HCT116 (cell line): ENCODE results near the gene TMEM232. TPM values are rescaled to one million over a fixed set of nuclear protein-coding genes. Genes with fewer than 3 reads are reported as not detected.

Source experiments
- ATAC-seq: fragments of 200-7000 bp; cut with Tn5 transposase; 2 replicates; pipeline ENCODE4 v1.9.1; 2020; ENCODE audit warnings: mild to moderate bottlenecking, moderate library complexity
- BruUV-seq: library from RNA; stranded (reverse); fragments of 400-500 nt; replicated peaks from 2 replicates; lab custom pipeline; 2021; lab: Mats Ljungman, UMichigan
- CTCF ChIA-PET: fragments of 300-600 bp; sonication (Branson Sonifier 250); formaldehyde crosslinking; loops from one replicate; lab custom pipeline; 2021; ENCODE audit warnings: antibody characterized with exemption; lab: Charles Lee
- POLR2A ChIA-PET: fragments of 300-600, 350-600 bp; sonication (Branson Sonifier 250); formaldehyde crosslinking; loops from one replicate; lab custom pipeline; 2021; ENCODE audit warnings: antibody characterized with exemption; lab: Charles Lee
- RAD21 ChIA-PET, 2 experiments: fragments of 300-600 bp; sonication (Branson Sonifier 250); formaldehyde crosslinking; loops; one replicate each; lab custom pipeline; 2023; ENCODE audit warnings: low total read pairs in 2 of 2; ENCODE audit not compliant: uncharacterized antibody in 2 of 2, unreplicated experiment in 2 of 2, low non-redundant PET in 1 of 2; lab: Charles Lee
- DNase-seq: peaks from one replicate; pipeline ENCODE4 v3.0.0-alpha.2; 2010; ENCODE audit warnings: low read depth, low spot score
- H2AFZ ChIP-seq: fragments of 200-600 bp; shearing (Covaris generic), sonication (generic); 2 replicates; pipeline ENCODE4 v1.6.1; 2017; ENCODE audit warnings: low read depth, mixed run types, mixed read lengths, antibody characterized with exemption, low read length; ENCODE audit not compliant: poor library complexity, severe bottlenecking
- H3K27ac ChIP-seq: 2 replicates; pipeline ENCODE4 v1.5.1; 2012; ENCODE audit warnings: low read depth, low read length
- H3K27me3 ChIP-seq: fragments of 200-600 bp; sonication (generic); 2 replicates; pipeline ENCODE4 v1.6.1; 2016; ENCODE audit warnings: mixed run types, low read length, mixed read lengths; ENCODE audit not compliant: insufficient read depth
- H3K36me3 ChIP-seq, 2 experiments: fragments of 200-500 bp in 1 of 2; fragments of 200-600 bp in 1 of 2; sonication (Bioruptor generic) in 1 of 2; sonication (generic) in 1 of 2; 2 replicates each; pipeline versions ENCODE4 v1.5.1 to v1.6.1; 2014 to 2016; ENCODE audit warnings: low read length in 2 of 2, inconsistent platforms in 1 of 2, mixed read lengths in 1 of 2, mixed run types in 1 of 2; ENCODE audit not compliant: insufficient read depth in 2 of 2, control insufficient read depth in 1 of 2
- H3K4me1 ChIP-seq, 2 experiments: fragments of 200-600 bp in 1 of 2; sonication (generic) in 1 of 2; 2 replicates each; pipeline versions ENCODE4 v1.5.1 to v1.6.1; 2012 to 2017; ENCODE audit warnings: low read length in 2 of 2, inconsistent platforms in 1 of 2, mild to moderate bottlenecking in 1 of 2, mixed read lengths in 1 of 2, mixed run types in 1 of 2, moderate library complexity in 1 of 2; ENCODE audit not compliant: insufficient read depth in 2 of 2, control insufficient read depth in 1 of 2
- H3K4me2 ChIP-seq: fragments of 200-600 bp; sonication (generic); 2 replicates; pipeline ENCODE4 v1.6.1; 2017; ENCODE audit warnings: mixed run types, low read length, mixed read lengths
- H3K4me3 ChIP-seq, 2 experiments: fragments of 200-600 bp in 1 of 2; sonication (generic) in 1 of 2; replicated peaks in 1 of 2; 2 replicates each; pipeline ENCODE4 v1.5.1; 2011 to 2016; ENCODE audit warnings: low read length in 2 of 2, control low read depth in 1 of 2, low read depth in 1 of 2, mild to moderate bottlenecking in 1 of 2, mixed read lengths in 1 of 2, mixed run types in 1 of 2
- H3K79me2 ChIP-seq: fragments of 200-600 bp; sonication (generic); 2 replicates; pipeline ENCODE4 v1.6.1; 2017; ENCODE audit warnings: mild to moderate bottlenecking, mixed run types, low read length, moderate library complexity, mixed read lengths; ENCODE audit not compliant: insufficient read depth
- H3K9ac ChIP-seq: fragments of 200-600 bp; sonication (generic); 2 replicates; pipeline ENCODE4 v1.6.1; 2016; ENCODE audit warnings: low read length, mixed read lengths
- H3K9me2 ChIP-seq: fragments of 200-600 bp; sonication (generic), shearing (Covaris generic); 2 replicates; pipeline ENCODE4 v1.6.1; 2017; ENCODE audit warnings: mixed run types, mild to moderate bottlenecking, moderate library complexity; ENCODE audit not compliant: insufficient read depth
- H3K9me3 ChIP-seq, 2 experiments: fragments of 200-500 bp in 1 of 2; fragments of 200-600 bp in 1 of 2; sonication (Bioruptor generic) in 1 of 2; sonication (generic) in 1 of 2; 2 replicates each; pipeline ENCODE4 v1.6.1; 2014 to 2017; ENCODE audit warnings: low read length in 2 of 2, mixed read lengths in 2 of 2, inconsistent platforms in 1 of 2, low read depth in 1 of 2, mild to moderate bottlenecking in 1 of 2, mixed run types in 1 of 2, moderate library complexity in 1 of 2; ENCODE audit not compliant: control insufficient read depth in 1 of 2, insufficient read depth in 1 of 2
- H4K20me1 ChIP-seq: fragments of 200-600 bp; sonication (generic), shearing (Covaris generic); 2 replicates; pipeline ENCODE4 v1.6.1; 2017; ENCODE audit warnings: mixed run types, mild to moderate bottlenecking, moderate library complexity; ENCODE audit not compliant: insufficient read depth
- ATF3 ChIP-seq: IDR thresholded peaks from 2 replicates; pipeline ENCODE4 v1.6.1; 2012
- CBX3 ChIP-seq: IDR thresholded peaks from 2 replicates; pipeline ENCODE4 v1.6.1; 2012; ENCODE audit warnings: low read depth
- CEBPB ChIP-seq: IDR thresholded peaks from 2 replicates; pipeline ENCODE4 v1.6.1; 2012; ENCODE audit warnings: low read depth
- CTCF ChIP-seq, 3 experiments: fragments of 200-600 bp in 1 of 3; sonication (generic) in 1 of 3; IDR thresholded peaks in 2 of 3; conservative IDR thresholded peaks in 1 of 3; 2 replicates each; pipeline ENCODE4 v1.5.1; 2012 to 2017; ENCODE audit warnings: low read depth in 2 of 3, low read length in 2 of 3, antibody characterized with exemption in 1 of 3, borderline replicate concordance in 1 of 3, control low read depth in 1 of 3, mild to moderate bottlenecking in 1 of 3, mixed read lengths in 1 of 3, mixed run types in 1 of 3, moderate library complexity in 1 of 3; ENCODE audit not compliant: insufficient read depth in 1 of 3
- EGR1 ChIP-seq: IDR thresholded peaks from 2 replicates; pipeline ENCODE4 v1.6.1; 2012; ENCODE audit warnings: low read depth
- EZH2 ChIP-seq: fragments of 200-600 bp; sonication (generic); IDR thresholded peaks from 2 replicates; pipeline ENCODE4 v1.6.1; 2017; ENCODE audit warnings: antibody characterized with exemption, mixed run types
- EZH2phosphoT487 ChIP-seq: fragments of 200-600 bp; IDR thresholded peaks from 2 replicates; pipeline ENCODE4 v1.6.1; 2018; ENCODE audit warnings: antibody characterized with exemption, borderline replicate concordance
- JUND ChIP-seq: IDR thresholded peaks from 2 replicates; pipeline ENCODE4 v1.6.1; 2012
- MAX ChIP-seq: IDR thresholded peaks from 2 replicates; pipeline ENCODE4 v1.6.1; 2012
- POLR2A ChIP-seq: IDR thresholded peaks from 2 replicates; pipeline ENCODE4 v1.7.0; 2011; ENCODE audit warnings: borderline replicate concordance; ENCODE audit not compliant: insufficient read depth, insufficient read length; ENCODE audit errors: extremely low read depth
- RAD21 ChIP-seq: IDR thresholded peaks from 2 replicates; pipeline ENCODE4 v1.6.1; 2012; ENCODE audit warnings: low read depth, mild to moderate bottlenecking
- REST ChIP-seq: IDR thresholded peaks from 2 replicates; pipeline ENCODE4 v1.6.1; 2012; ENCODE audit warnings: low read depth
- SP1 ChIP-seq: IDR thresholded peaks from 2 replicates; pipeline ENCODE4 v1.6.1; 2012; ENCODE audit warnings: low read depth
- TCF7L2 ChIP-seq: IDR thresholded peaks from 2 replicates; pipeline ENCODE4 v1.7.0; 2011; ENCODE audit warnings: borderline replicate concordance, inconsistent platforms; ENCODE audit not compliant: insufficient read depth, insufficient read length; ENCODE audit errors: extremely low read depth
- YY1 ChIP-seq: IDR thresholded peaks from 2 replicates; pipeline ENCODE4 v1.6.1; 2011; ENCODE audit warnings: low read length, low read depth, moderate library complexity, mild to moderate bottlenecking; ENCODE audit not compliant: insufficient replicate concordance; ENCODE audit errors: extremely low read depth
- ZBTB33 ChIP-seq: IDR thresholded peaks from 2 replicates; pipeline ENCODE4 v1.6.1; 2011; ENCODE audit warnings: mild to moderate bottlenecking, low read length, moderate library complexity; ENCODE audit not compliant: insufficient replicate concordance; ENCODE audit errors: extremely low read depth
- ZFX ChIP-seq: fragments of 450-650 bp; IDR thresholded peaks from 2 replicates; pipeline ENCODE4 v1.6.1; 2017
- ZNF274 ChIP-seq: fragments of 200-500 bp; sonication (Bioruptor generic); IDR thresholded peaks from 2 replicates; pipeline ENCODE4 v1.6.1; 2014; ENCODE audit warnings: mild to moderate bottlenecking, low read depth, low read length, inconsistent platforms
- intact Hi-C: fragments of 100-400 bp; cut with micrococcal nuclease; formaldehyde crosslinking; loops from 2 replicates; pipeline ENCODE4 v1.10.0; 2022
- total RNA-seq: library from RNA; stranded (reverse); gene quantifications from one replicate; pipeline ENCODE4 v1.2.1, GENCODE V29; 2021; ENCODE audit not compliant: unreplicated experiment

The TMEM232 gene
- total RNA-seq, 1 experiment from 2014 or later: 1.2 TPM

- Histone ChIP-seq H3K4me1 (no peaks in the 10 kb centered on the region), H3K9me2 (no peaks in the 10 kb centered on the region), H3K79me2 (no peaks in the 10 kb centered on the region), H3K36me3 (no peaks in the 10 kb centered on the region), H4K20me1 (no peaks in the 10 kb centered on the region; the same call in 1 of the 2 replicates), H3K27me3 (no peaks in the 10 kb centered on the region), H3K4me3 (no peak overlapping the region), H3K9me3 (no peaks in the 10 kb centered on the region), H3K4me2 (no peak overlapping the region), H2AFZ (no peak overlapping the region), H3K27ac (no peak overlapping the region), H3K9ac (no peak overlapping the region)
- intact Hi-C loops: no loop called here
- no peak for TF ChIP-seq JUND
- no peak for TF ChIP-seq CBX3
- no peak for TF ChIP-seq POLR2A
- no peak for TF ChIP-seq ZBTB33
- no peak for TF ChIP-seq ZNF274
- no peak for TF ChIP-seq ZFX
- TF ChIP-seq SP1: no peak
- TF ChIP-seq ATF3: no peak
- no peak for TF ChIP-seq EZH2
- no peak for TF ChIP-seq TCF7L2
- no peak for TF ChIP-seq REST
- TF ChIP-seq CTCF (IDR thresholded peaks at IDR 0.05 in 2 of 3, conservative IDR thresholded peaks at IDR 0.05 in 1 of 3; ENCODE audit: borderline replicate concordance in 1 of 3, insufficient read depth in 1 of 3, low read depth in 2 of 3, low read length in 2 of 3): no peak
- TF ChIP-seq YY1: no peak
- no peak for TF ChIP-seq RAD21
- TF ChIP-seq EZH2phosphoT487: no peak
- TF ChIP-seq EGR1: no peak
- no peak for TF ChIP-seq MAX
- no peak for TF ChIP-seq CEBPB
- BruUV-seq: no TSS peak
- DNase-seq (no peak), ATAC-seq (no peak)
- POLR2A ChIA-PET: no interaction called here
- CTCF ChIA-PET: interaction anchor here (1.2 kb wide), 1 partner anchor 12 kb away, joined by 3 read pairs; no protein-coding TSS in a partner anchor
- RAD21 ChIA-PET: no interaction called here
Observed at GRCh38 chr5:110402562-110402961, 323.9 kb downstream of the TMEM232 start.
